ENCODE measurements around the gene DVL1. TPM values are rescaled to one million over a fixed set of nuclear protein-coding genes. Genes with fewer than 3 reads are reported as not detected.

Gene DVL1
- polyA plus RNA-seq, 3 donors: 0.41 to 29.8 (median 0.55) TPM

DNA sequence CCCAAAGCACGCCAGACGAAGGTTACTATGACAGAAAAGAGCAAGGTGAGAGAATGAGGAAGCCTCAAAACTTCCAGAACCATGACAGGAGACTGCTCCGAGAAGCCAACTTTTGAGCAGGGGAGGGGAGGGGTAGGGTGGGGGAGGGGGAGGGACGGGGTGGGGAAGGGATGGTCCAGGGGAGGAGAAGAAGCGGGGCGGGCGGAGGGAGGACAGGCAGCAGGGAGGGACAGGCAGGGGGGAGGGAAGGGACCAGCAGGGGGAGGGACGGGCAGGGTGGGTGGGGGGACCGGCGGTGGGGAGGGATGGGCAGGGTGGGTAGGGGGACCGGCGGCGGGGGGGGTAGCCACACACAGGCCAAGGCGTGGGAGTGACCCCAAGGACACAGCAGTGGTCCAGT is 26.8 kb downstream of the DVL1 start:
- Mint-ChIP-seq H3K27ac (no peak overlapping the region), H3K4me1 (peaks cover 25% of the 10 kb centered on the region), H3K4me3 (no peak overlapping the region), H3K9me3 (no peaks in the 10 kb centered on the region), H3K36me3 (peaks cover 20 to 45% of the 10 kb centered on the region in 2 donors), H3K27me3 (ENCODE audit: low read depth in 3 of 3) (no peaks in the 10 kb centered on the region)
- no peaks in the 10 kb centered on the region for H3K9me3 ChIP-seq (replicated peaks in 1 of 2; ENCODE audit: control insufficient read depth in 1 of 2, insufficient read depth in 1 of 2, low read length in 2 of 2)
- no peak overlapping the region for H3K4me2 ChIP-seq (replicated peaks; ENCODE audit: extremely low read depth, low read length, poor library complexity, severe bottlenecking)
- no peaks in the 10 kb centered on the region for H3K27me3 ChIP-seq (ENCODE audit: control insufficient read depth in 2 of 2, insufficient read depth in 2 of 2, low read length in 2 of 2)
- TF ChIP-seq, protein P1, sequence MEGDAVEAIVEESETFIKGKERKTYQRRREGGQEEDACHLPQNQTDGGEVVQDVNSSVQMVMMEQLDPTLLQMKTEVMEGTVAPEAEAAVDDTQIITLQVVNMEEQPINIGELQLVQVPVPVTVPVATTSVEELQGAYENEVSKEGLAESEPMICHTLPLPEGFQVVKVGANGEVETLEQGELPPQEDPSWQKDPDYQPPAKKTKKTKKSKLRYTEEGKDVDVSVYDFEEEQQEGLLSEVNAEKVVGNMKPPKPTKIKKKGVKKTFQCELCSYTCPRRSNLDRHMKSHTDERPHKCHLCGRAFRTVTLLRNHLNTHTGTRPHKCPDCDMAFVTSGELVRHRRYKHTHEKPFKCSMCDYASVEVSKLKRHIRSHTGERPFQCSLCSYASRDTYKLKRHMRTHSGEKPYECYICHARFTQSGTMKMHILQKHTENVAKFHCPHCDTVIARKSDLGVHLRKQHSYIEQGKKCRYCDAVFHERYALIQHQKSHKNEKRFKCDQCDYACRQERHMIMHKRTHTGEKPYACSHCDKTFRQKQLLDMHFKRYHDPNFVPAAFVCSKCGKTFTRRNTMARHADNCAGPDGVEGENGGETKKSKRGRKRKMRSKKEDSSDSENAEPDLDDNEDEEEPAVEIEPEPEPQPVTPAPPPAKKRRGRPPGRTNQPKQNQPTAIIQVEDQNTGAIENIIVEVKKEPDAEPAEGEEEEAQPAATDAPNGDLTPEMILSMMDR (IDR thresholded peaks at IDR 0.05): no peak
- no peak for DNase-seq
- no peak overlapping the region for H3K9ac ChIP-seq (ENCODE audit: insufficient read depth, low read length, poor library complexity, severe bottlenecking)
- H3K27ac ChIP-seq (ENCODE audit: low read depth in 1 of 2, low read length in 2 of 2): peak overlapping the region in 1 of 2 donors; percentile 32
- peaks cover 22 to 24% of the 10 kb centered on the region in 2 donors for H3K4me1 ChIP-seq (ENCODE audit: control insufficient read depth in 1 of 2, insufficient read depth in 2 of 2, low read length in 2 of 2)
- 93% methylated on average over 3 of the region's 14 CpGs for WGBS (ENCODE audit: insufficient coverage)
- H3K36me3 ChIP-seq (replicated peaks in 1 of 2; ENCODE audit: control insufficient read depth in 1 of 2, insufficient read depth in 2 of 2, low read length in 2 of 2): peaks cover 29 to 39% of the 10 kb centered on the region in 2 donors
- no peak overlapping the region for H2AFZ ChIP-seq (ENCODE audit: insufficient read depth, low read depth, low read length, poor library complexity, severe bottlenecking)
- intact Hi-C loops (cut with micrococcal nuclease): no loop called here
- peaks cover 64% of the 10 kb centered on the region for H4K20me1 ChIP-seq (ENCODE audit: insufficient read depth, low read length)
- H3K79me2 ChIP-seq (ENCODE audit: insufficient read depth, low read length): peaks cover 59% of the 10 kb centered on the region
- no peak overlapping the region for H3K4me3 ChIP-seq (replicated peaks in 1 of 3; ENCODE audit: low read depth in 2 of 3, low read length in 3 of 3)

DNA sequence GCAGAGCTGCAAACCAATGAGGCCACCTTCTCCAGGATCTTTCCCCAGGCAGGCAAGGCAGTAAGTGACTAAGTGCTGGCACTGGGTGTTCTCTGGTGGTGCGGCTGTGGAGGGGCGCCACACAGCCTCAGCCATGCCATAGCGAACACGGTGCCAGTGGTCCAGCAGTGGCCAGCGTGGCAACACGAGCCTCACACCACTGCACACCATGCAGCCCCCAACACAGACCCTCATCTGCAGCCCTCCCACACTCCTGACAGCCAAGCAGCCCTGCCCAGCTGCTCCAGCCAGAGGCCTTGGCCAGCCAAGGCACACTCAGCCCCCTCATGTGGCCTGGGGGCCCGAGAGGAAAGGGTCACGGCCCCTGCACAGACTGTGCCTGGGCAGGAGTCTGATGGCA is 27.7 kb downstream of the DVL1 start:
- Histone ChIP-seq H4K20me1 (ENCODE audit: insufficient read depth, low read length) (peaks cover 69% of the 10 kb centered on the region), H3K36me3 (replicated peaks in 1 of 2; ENCODE audit: control insufficient read depth in 1 of 2, insufficient read depth in 2 of 2, low read length in 2 of 2) (peaks cover 30 to 42% of the 10 kb centered on the region in 2 donors), H3K27me3 (ENCODE audit: control insufficient read depth in 2 of 2, insufficient read depth in 2 of 2, low read length in 2 of 2) (no peaks in the 10 kb centered on the region), H2AFZ (ENCODE audit: insufficient read depth, low read depth, low read length, poor library complexity, severe bottlenecking) (no peak overlapping the region), H3K27ac (ENCODE audit: low read depth in 1 of 2, low read length in 2 of 2) (peak overlapping the region in 1 of 2 donors; percentile 32), H3K4me3 (replicated peaks in 1 of 3; ENCODE audit: low read depth in 2 of 3, low read length in 3 of 3) (no peak overlapping the region), H3K79me2 (ENCODE audit: insufficient read depth, low read length) (peaks cover 57% of the 10 kb centered on the region), H3K9ac (ENCODE audit: insufficient read depth, low read length, poor library complexity, severe bottlenecking) (no peak overlapping the region), H3K4me2 (replicated peaks; ENCODE audit: extremely low read depth, low read length, poor library complexity, severe bottlenecking) (no peak overlapping the region), H3K4me1 (ENCODE audit: control insufficient read depth in 1 of 2, insufficient read depth in 2 of 2, low read length in 2 of 2) (peaks cover 22 to 24% of the 10 kb centered on the region in 2 donors), H3K9me3 (replicated peaks in 1 of 2; ENCODE audit: control insufficient read depth in 1 of 2, insufficient read depth in 1 of 2, low read length in 2 of 2) (no peaks in the 10 kb centered on the region)
- Mint-ChIP-seq H3K27me3 (ENCODE audit: low read depth in 3 of 3) (no peaks in the 10 kb centered on the region), H3K9me3 (no peaks in the 10 kb centered on the region), H3K4me1 (peaks cover 25% of the 10 kb centered on the region), H3K36me3 (peaks cover 24 to 43% of the 10 kb centered on the region in 2 donors), H3K4me3 (no peak overlapping the region), H3K27ac (peak overlapping the region in 2 of 7 donors; percentile 16 to 18)
- TF ChIP-seq, protein P1 (IDR thresholded peaks at IDR 0.05): no peak
- intact Hi-C loops (cut with micrococcal nuclease): no loop called here
- 92% methylated on average over 7 of the region's 8 CpGs for WGBS (ENCODE audit: insufficient coverage)
- DNase-seq: no peak

All from CD14-positive monocyte (primary cell).